K562 (cell line): ENCODE results near the gene DCAF11. TPM values are rescaled to one million over a fixed set of nuclear protein-coding genes. Genes with fewer than 3 reads are reported as not detected.

Experiments used
- ATAC-seq: fragments of 200-7000 bp; cut with Tn5 transposase; 3 replicates; pipeline ENCODE4 v1.9.1; 2020; ENCODE audit warnings: moderate library complexity
- BruUV-seq: library from RNA; stranded (reverse); fragments of 400-500 nt; replicated peaks from 2 replicates; lab custom pipeline; 2021; lab: Mats Ljungman, UMichigan
- CTCF ChIA-PET: fragments of 300-600 bp; formaldehyde crosslinking; extraction: SDS; loops from one replicate; lab custom pipeline; 2021; ENCODE audit warnings: low intra/inter-chr PET ratio; lab: Yijun Ruan, JAX
- POLR2A ChIA-PET: fragments of 300-600, 350-650 bp; sonication (Branson Sonifier 250); formaldehyde crosslinking; extraction: SDS; loops from one replicate; lab custom pipeline; 2021; ENCODE audit warnings: antibody characterized with exemption, inconsistent platforms; lab: Yijun Ruan, JAX
- DNase-seq, 4 experiments: peaks; one replicate each; pipeline versions ENCODE4 v3.0.0 to v3.0.0-alpha.2; 2011 to 2018; ENCODE audit warnings: low spot score in 3 of 4, mixed read lengths in 3 of 4; ENCODE audit errors: extremely low read depth in 1 of 4
- FAIRE-seq: peaks from 2 replicates; lab custom pipeline; 2011; peaks lifted over from hg19 to GRCh38; lab: Jason Lieb, UNC
- H2AFZ ChIP-seq: 2 replicates; pipeline ENCODE4 v1.6.0; 2011; ENCODE audit warnings: low read depth, low read length, control low read depth, inconsistent platforms
- H3K27ac ChIP-seq: fragments of 200-600 bp; 3 replicates; pipeline ENCODE4 v1.8.0; 2011; ENCODE audit warnings: low read depth, mild to moderate bottlenecking, control low read depth, inconsistent platforms, low read length, moderate library complexity, mixed read lengths; ENCODE audit errors: extremely low read depth
- H3K27me3 ChIP-seq, 2 experiments: fragments of 300-600 bp in 1 of 2; 2 replicates in 1 of 2; 3 replicates in 1 of 2; pipeline versions ENCODE4 v1.6.0 to v1.8.0; 2011; ENCODE audit warnings: inconsistent platforms in 2 of 2, low read length in 2 of 2, mild to moderate bottlenecking in 1 of 2, mixed read lengths in 1 of 2, moderate library complexity in 1 of 2; ENCODE audit not compliant: control insufficient read depth in 2 of 2, insufficient read depth in 2 of 2
- H3K36me3 ChIP-seq: fragments of 300-600 bp; 3 replicates; pipeline ENCODE4 v1.8.0; 2011; ENCODE audit warnings: mild to moderate bottlenecking, low read length, inconsistent platforms; ENCODE audit not compliant: control insufficient read depth, insufficient read depth
- H3K4me1 ChIP-seq, 2 experiments: fragments of 200-600 bp in 1 of 2; replicated peaks in 1 of 2; 2 replicates in 1 of 2; 3 replicates in 1 of 2; pipeline versions ENCODE4 v1.5.1 to v1.8.0; 2011; ENCODE audit warnings: inconsistent platforms in 2 of 2, low read length in 2 of 2, mild to moderate bottlenecking in 1 of 2, mixed read lengths in 1 of 2, moderate library complexity in 1 of 2; ENCODE audit not compliant: control insufficient read depth in 2 of 2, insufficient read depth in 2 of 2
- H3K4me2 ChIP-seq: 2 replicates; pipeline ENCODE4 v1.6.1; 2011; ENCODE audit warnings: low read length, control low read depth, inconsistent platforms, mixed read lengths; ENCODE audit not compliant: insufficient read depth
- H3K4me3 ChIP-seq: fragments of 200-600 bp; sonication (generic), shearing (Covaris generic); 2 replicates; pipeline ENCODE4 v1.5.1; 2016; ENCODE audit warnings: control low read depth, inconsistent platforms
- H3K79me2 ChIP-seq: fragments of 200-600 bp; 3 replicates; pipeline ENCODE4 v1.8.0; 2011; ENCODE audit warnings: low read length, inconsistent platforms; ENCODE audit not compliant: control insufficient read depth, insufficient read depth
- H3K9ac ChIP-seq, 2 experiments: 2 replicates each; pipeline versions ENCODE4 v1.6.0 to v1.6.1; 2011; ENCODE audit warnings: low read depth in 2 of 2, low read length in 2 of 2, control low read depth in 1 of 2, inconsistent platforms in 1 of 2, mild to moderate bottlenecking in 1 of 2, mixed read lengths in 1 of 2; ENCODE audit not compliant: insufficient read depth in 1 of 2
- H3K9me1 ChIP-seq: one replicate; pipeline ENCODE4 v1.6.0; 2011; ENCODE audit warnings: inconsistent platforms, mild to moderate bottlenecking, low read length, moderate library complexity; ENCODE audit not compliant: control insufficient read depth, insufficient read depth
- H3K9me3 ChIP-seq: replicated peaks from 2 replicates; pipeline ENCODE4 v1.5.1; 2011; ENCODE audit warnings: low read depth, low read length, inconsistent platforms; ENCODE audit not compliant: control insufficient read depth, insufficient read depth
- H4K20me1 ChIP-seq: replicated peaks from 2 replicates; pipeline ENCODE4 v1.6.1; 2011; ENCODE audit warnings: low read length, inconsistent platforms, mixed read lengths; ENCODE audit not compliant: control insufficient read depth, insufficient read depth
- TSC22D4 ChIP-seq: fragments of 450-650 bp; IDR thresholded peaks from 2 replicates; pipeline ENCODE4 v1.6.1; 2016; ENCODE audit warnings: missing genetic modification characterization, missing biosample characterization, control low read depth
- ZFP36 ChIP-seq: fragments of 150-350 bp; IDR thresholded peaks from 2 replicates; pipeline ENCODE4 v1.6.1; 2018; ENCODE audit warnings: low read length, low read depth; ENCODE audit not compliant: partially characterized antibody
- WGBS: fragments of 100-300 bp; shearing (Covaris generic); methylation state at CpG from one replicate; pipeline ENCODE4 v1.1.6; 2016; ENCODE audit warnings: low coverage, mixed read lengths; ENCODE audit not compliant: insufficient coverage; ENCODE audit errors: missing lambda C conversion rate; 5-methylcytosine and 5-hydroxymethylcytosine counted together
- in situ Hi-C: fragments of 300-500 bp; cut with MboI; formaldehyde crosslinking; loops from 4 replicates; pipeline ENCODE4 v1.15.0; 2018; ENCODE audit warnings: inconsistent platforms, mixed read lengths
- intact Hi-C: fragments of 100-400 bp; cut with micrococcal nuclease; formaldehyde crosslinking; loops from 2 replicates; pipeline ENCODE4 v1.14.2; 2022
- polyA plus RNA-seq, 8 experiments: library from polyadenylated mRNA; depleted of rRNA in 4 of 8; stranded (reverse) in 5 of 8; unstranded in 3 of 8; fragments of >200 nt; fragmentation: Nextera tagmentation in 2 of 8; fragmentation: Illumina TruSeq in 1 of 8; extraction: Ambion mirVana in 2 of 8; extraction: Trizol in 1 of 8; gene quantifications; 2 replicates each; pipeline versions ENCODE4 v1.2.1 to v1.2.3, GENCODE V29; 2011 to 2014; ENCODE audit warnings: inconsistent platforms in 1 of 8, missing spikeins in 1 of 8
- total RNA-seq, 7 experiments: library from RNA; depleted of rRNA in 6 of 7; stranded (reverse); fragments of >200 nt in 6 of 7; fragmentation: Illumina TruSeq in 2 of 7; extraction: Trizol in 2 of 7; gene quantifications; 2 replicates each; pipeline versions ENCODE4 v1.2.1 to v1.2.3, GENCODE V29; 2011 to 2021; ENCODE audit warnings: low replicate concordance in 1 of 7

The DCAF11 gene
- total and polyA plus RNA-seq, 9 of the 15 experiments (the other 6 are each of a cell fraction or from before 2014, with no cell fraction given), result 8.5 to 46.2 (median 36.4) TPM

DNA sequence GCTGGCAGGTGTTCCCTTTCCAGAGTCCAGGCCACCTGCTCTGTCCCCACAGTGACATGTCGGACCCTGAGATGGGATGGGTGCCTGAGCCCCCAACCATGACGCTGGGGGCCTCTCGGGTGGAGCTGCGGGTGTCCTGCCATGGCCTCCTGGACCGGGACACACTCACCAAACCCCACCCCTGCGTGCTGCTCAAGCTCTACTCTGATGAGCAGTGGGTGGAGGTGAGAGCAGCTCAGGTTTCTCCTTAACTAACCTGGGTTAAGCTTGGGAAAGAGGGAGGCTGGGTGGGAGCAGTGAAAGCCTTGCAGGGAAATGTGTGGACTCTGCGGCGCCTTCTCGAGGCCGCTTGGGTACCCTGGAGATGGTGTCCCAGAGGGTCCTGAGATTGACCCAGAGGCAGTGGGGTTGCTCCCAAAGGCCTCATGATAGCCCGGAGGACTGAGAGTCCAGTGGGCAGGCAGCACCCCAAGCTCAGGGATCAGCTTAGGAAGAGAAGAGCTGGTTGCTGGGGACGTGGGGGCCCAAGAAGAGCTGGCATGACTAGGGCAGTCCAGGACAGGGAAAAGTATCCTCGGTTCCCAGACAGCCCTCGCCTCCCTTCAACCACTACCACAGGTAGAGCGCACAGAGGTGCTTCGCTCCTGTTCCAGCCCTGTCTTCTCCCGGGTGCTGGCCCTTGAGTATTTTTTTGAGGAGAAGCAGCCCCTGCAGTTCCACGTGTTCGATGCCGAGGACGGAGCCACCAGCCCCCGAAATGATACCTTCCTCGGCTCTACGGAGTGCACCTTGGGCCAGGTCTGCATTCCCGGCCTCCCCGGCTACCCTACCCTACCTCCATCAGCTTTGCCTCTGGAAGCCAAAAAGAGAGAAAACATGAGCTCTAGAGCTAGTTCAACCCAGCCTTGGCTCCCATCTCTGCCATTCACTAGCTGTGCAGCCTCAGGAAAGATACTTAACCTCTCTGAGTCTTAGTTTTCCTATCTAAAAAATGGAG lies 41.4 kb upstream of the DCAF11 start:
- no peaks in the 10 kb centered on the region for H3K79me2 ChIP-seq
- WGBS, result 17% methylated on average over 20 of the region's 26 CpGs
- H3K9ac ChIP-seq, result no peak overlapping the region
- in situ Hi-C loops (no loop called here), intact Hi-C loops (no loop called here)
- no TSS peak for BruUV-seq
- peaks cover 0 to 39% of the 10 kb centered on the region in 2 experiments; a peak in 3 of 5 replicates for H3K27me3 ChIP-seq
- DNase-seq (no peak), FAIRE-seq (no peak), ATAC-seq (no peak)
- H3K4me3 ChIP-seq, result no peak overlapping the region
- H3K4me2 ChIP-seq, result no peak overlapping the region
- H3K9me3 ChIP-seq, result no peaks in the 10 kb centered on the region
- ChIA-PET CTCF (no interaction called here), POLR2A (interaction anchor here (0.5 kb wide), 1 partner anchor 21 kb away, joined by 3 read pairs; the partner anchor contains the start of gene PCK2)
- no peaks in the 10 kb centered on the region for H4K20me1 ChIP-seq
- H3K36me3 ChIP-seq, result no peaks in the 10 kb centered on the region
- H2AFZ ChIP-seq, result no peak overlapping the region
- H3K9me1 ChIP-seq, result no peaks in the 10 kb centered on the region
- TF ChIP-seq ZFP36, result peak; percentile 12
- TF ChIP-seq TSC22D4, result no peak
- peaks cover 0 to 12% of the 10 kb centered on the region in 2 experiments; a peak in 2 of 5 replicates for H3K4me1 ChIP-seq
- no peak overlapping the region for H3K27ac ChIP-seq
